CD4-positive, alpha-beta T cell treated with Interleukin-4 for 1 hour (primary cell): Measurements from ENCODE around the gene ZXDC.

Source experiments
- DNase-seq, 2 donors: peaks; one replicate each; pipeline ENCODE4 v3.0.0-alpha.2; 2020 to 2022

The ZXDC gene

GRCh38 chr3:126450219-126450618 lies 25.5 kb downstream of the ZXDC start:
- no peak for DNase-seq

GRCh38 chr3:126449621-126450051 lies 26.1 kb downstream of the ZXDC start:
- no peak for DNase-seq

GRCh38 chr3:126448893-126449180 lies 26.9 kb downstream of the ZXDC start:
- no peak for DNase-seq

GRCh38 chr3:126448136-126448892 lies 27.4 kb downstream of the ZXDC start:
- no peak for DNase-seq

- DNase-seq: no peak
Measured at GRCh38 chr3:126447456-126448106, 28.1 kb downstream of the ZXDC start.

GRCh38 chr3:126446791-126447190 lies 28.9 kb downstream of the ZXDC start:
- no peak for DNase-seq

- no peak for DNase-seq
Measured at GRCh38 chr3:126446301-126446700, 29.4 kb downstream of the ZXDC start.

- DNase-seq: no peak
Measured at GRCh38 chr3:126445506-126445905, 30.2 kb downstream of the ZXDC start.

GRCh38 chr3:126442856-126443242 lies 32.8 kb downstream of the ZXDC start:
- DNase-seq: no peak

- DNase-seq: no peak
Measured at GRCh38 chr3:126442094-126442855, 33.4 kb downstream of the ZXDC start.

GRCh38 chr3:126441256-126441880 lies 34.3 kb downstream of the ZXDC start:
- no peak for DNase-seq

- DNase-seq: no peak
Measured at GRCh38 chr3:126440709-126440995, 35.0 kb downstream of the ZXDC start.

GRCh38 chr3:126439968-126440708 lies 35.6 kb downstream of the ZXDC start:
- DNase-seq: no peak

- no peak for DNase-seq
Measured at GRCh38 chr3:126439346-126439967, 36.2 kb downstream of the ZXDC start.

GRCh38 chr3:126438746-126439145 lies 36.9 kb downstream of the ZXDC start:
- no peak for DNase-seq

GRCh38 chr3:126438186-126438585 lies 37.5 kb downstream of the ZXDC start:
- DNase-seq: peak in 1 of 2 donors; percentile 6

- DNase-seq: no peak
Measured at GRCh38 chr3:126436826-126437717, 38.6 kb downstream of the ZXDC start.

- DNase-seq: no peak
Measured at GRCh38 chr3:126435456-126436315, 40.0 kb downstream of the ZXDC start.

- DNase-seq: no peak
Measured at GRCh38 chr3:126434931-126435411, 40.7 kb downstream of the ZXDC start.

- no peak for DNase-seq
Measured at GRCh38 chr3:126434264-126434590, 41.5 kb downstream of the ZXDC start.
